DND-41 (cell line): ENCODE measurements around the gene IL10RA.
A peak's percentile ranks its signal among the peaks of the same experiment; 100 is the strongest.

Experiments used
- ATAC-seq: fragments of 200-7000 bp; cut with Tn5 transposase; 3 replicates; pipeline ENCODE4 v1.9.1; 2021; ENCODE audit warnings: low read depth; ENCODE audit not compliant: insufficient read depth
- DNase-seq: peaks from one replicate; pipeline ENCODE4 v3.0.0-alpha.2; 2020
- H2AFZ ChIP-seq: 2 replicates; pipeline ENCODE4 v1.6.0; 2012; ENCODE audit warnings: low read depth, low read length
- H3K27ac ChIP-seq: 2 replicates; pipeline ENCODE4 v1.5.1; 2012; ENCODE audit warnings: low read length, inconsistent platforms
- H3K27me3 ChIP-seq: fragments of 200-600 bp; sonication (generic); 2 replicates; pipeline ENCODE4 v1.6.0; 2012; ENCODE audit warnings: low read length, mild to moderate bottlenecking, inconsistent platforms; ENCODE audit not compliant: insufficient read depth, poor library complexity
- H3K36me3 ChIP-seq: 2 replicates; pipeline ENCODE4 v1.5.1; 2012; ENCODE audit warnings: low read length, inconsistent platforms; ENCODE audit not compliant: insufficient read depth
- H3K4me1 ChIP-seq: 2 replicates; pipeline ENCODE4 v1.5.1; 2012; ENCODE audit warnings: mild to moderate bottlenecking, low read length; ENCODE audit not compliant: insufficient read depth
- H3K4me2 ChIP-seq: 2 replicates; pipeline ENCODE4 v1.6.0; 2012; ENCODE audit warnings: mild to moderate bottlenecking, moderate library complexity, low read length, inconsistent platforms; ENCODE audit not compliant: insufficient read depth
- H3K4me3 ChIP-seq, 2 experiments: fragments of 200-600 bp in 1 of 2; shearing (Covaris generic) in 1 of 2; 2 replicates each; pipeline ENCODE4 v1.5.1; 2012 to 2016; ENCODE audit warnings: inconsistent platforms in 2 of 2, low read length in 2 of 2, mild to moderate bottlenecking in 2 of 2, low read depth in 1 of 2, moderate library complexity in 1 of 2
- H3K79me2 ChIP-seq: 2 replicates; pipeline ENCODE4 v1.6.0; 2012; ENCODE audit warnings: low read length, inconsistent platforms; ENCODE audit not compliant: insufficient read depth
- H3K9ac ChIP-seq: 2 replicates; pipeline ENCODE4 v1.6.0; 2012; ENCODE audit warnings: low read depth, mild to moderate bottlenecking, inconsistent platforms, low read length, moderate library complexity
- H3K9me3 ChIP-seq: 2 replicates; pipeline ENCODE4 v1.5.1; 2012; ENCODE audit warnings: low read length, moderate library complexity, mild to moderate bottlenecking, inconsistent platforms; ENCODE audit not compliant: insufficient read depth, severe bottlenecking
- H4K20me1 ChIP-seq: 2 replicates; pipeline ENCODE4 v1.6.0; 2012; ENCODE audit warnings: low read length; ENCODE audit not compliant: insufficient read depth
- EZH2 ChIP-seq: IDR thresholded peaks from 3 replicates; pipeline ENCODE4 v1.6.1; 2012; ENCODE audit warnings: borderline replicate concordance, low read depth, mild to moderate bottlenecking, moderate library complexity, low read length, inconsistent platforms; ENCODE audit not compliant: severe bottlenecking
- TF ChIP-seq, protein P1 (sequence below): IDR thresholded peaks from 2 replicates; pipeline ENCODE4 v1.5.1; 2012; ENCODE audit warnings: borderline replicate concordance, low read length, moderate library complexity, mild to moderate bottlenecking; ENCODE audit not compliant: poor library complexity, severe bottlenecking; ENCODE audit errors: extremely low read depth

Gene IL10RA

GRCh38 chr11:117953024-117953671 lies 33.0 kb upstream of the IL10RA start:
- H3K27me3 ChIP-seq, result no peaks in the 10 kb centered on the region
- H3K9ac ChIP-seq, result peak overlapping the region; percentile 33
- ATAC-seq (peak; percentile 58), DNase-seq (peak; percentile 75)
- H4K20me1 ChIP-seq, result no peaks in the 10 kb centered on the region
- peak overlapping the region; percentile 53 for H3K4me2 ChIP-seq
- no peak overlapping the region for H2AFZ ChIP-seq
- H3K9me3 ChIP-seq, result no peaks in the 10 kb centered on the region
- H3K79me2 ChIP-seq, result no peaks in the 10 kb centered on the region
- no peaks in the 10 kb centered on the region for H3K36me3 ChIP-seq
- peaks cover 67% of the 10 kb centered on the region for H3K4me1 ChIP-seq
- peak overlapping the region; percentile 88 for H3K27ac ChIP-seq
- TF ChIP-seq, protein P1, sequence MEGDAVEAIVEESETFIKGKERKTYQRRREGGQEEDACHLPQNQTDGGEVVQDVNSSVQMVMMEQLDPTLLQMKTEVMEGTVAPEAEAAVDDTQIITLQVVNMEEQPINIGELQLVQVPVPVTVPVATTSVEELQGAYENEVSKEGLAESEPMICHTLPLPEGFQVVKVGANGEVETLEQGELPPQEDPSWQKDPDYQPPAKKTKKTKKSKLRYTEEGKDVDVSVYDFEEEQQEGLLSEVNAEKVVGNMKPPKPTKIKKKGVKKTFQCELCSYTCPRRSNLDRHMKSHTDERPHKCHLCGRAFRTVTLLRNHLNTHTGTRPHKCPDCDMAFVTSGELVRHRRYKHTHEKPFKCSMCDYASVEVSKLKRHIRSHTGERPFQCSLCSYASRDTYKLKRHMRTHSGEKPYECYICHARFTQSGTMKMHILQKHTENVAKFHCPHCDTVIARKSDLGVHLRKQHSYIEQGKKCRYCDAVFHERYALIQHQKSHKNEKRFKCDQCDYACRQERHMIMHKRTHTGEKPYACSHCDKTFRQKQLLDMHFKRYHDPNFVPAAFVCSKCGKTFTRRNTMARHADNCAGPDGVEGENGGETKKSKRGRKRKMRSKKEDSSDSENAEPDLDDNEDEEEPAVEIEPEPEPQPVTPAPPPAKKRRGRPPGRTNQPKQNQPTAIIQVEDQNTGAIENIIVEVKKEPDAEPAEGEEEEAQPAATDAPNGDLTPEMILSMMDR, result no peak
- no peak for TF ChIP-seq EZH2
- no peak overlapping the region for H3K4me3 ChIP-seq

DNA sequence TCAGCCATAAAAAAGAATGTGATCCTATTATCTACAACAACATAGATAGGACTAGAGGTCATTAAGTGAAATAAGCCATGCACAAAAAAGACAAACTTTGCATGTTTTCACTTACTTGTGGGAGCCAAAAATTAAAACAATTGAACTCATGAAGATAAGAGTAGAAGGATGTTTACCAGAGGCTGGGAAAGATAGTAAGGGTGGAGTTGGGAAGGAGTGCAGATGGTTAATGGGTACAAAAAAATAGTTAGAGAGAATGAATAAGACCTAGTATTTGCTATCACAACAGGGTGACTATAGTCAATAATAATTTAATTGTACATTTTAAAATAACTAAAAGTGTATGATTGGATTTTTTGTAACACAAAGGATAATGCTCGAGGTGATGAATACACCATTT lies 27.2 kb upstream of the IL10RA start:
- no peaks in the 10 kb centered on the region for H3K27me3 ChIP-seq
- H3K9me3 ChIP-seq, result no peaks in the 10 kb centered on the region
- H3K9ac ChIP-seq, result no peak overlapping the region
- no peak overlapping the region for H2AFZ ChIP-seq
- DNase-seq (no peak), ATAC-seq (no peak)
- no peak for TF ChIP-seq EZH2
- TF ChIP-seq, protein P1, result no peak
- no peaks in the 10 kb centered on the region for H3K36me3 ChIP-seq
- H3K79me2 ChIP-seq, result no peaks in the 10 kb centered on the region
- H3K27ac ChIP-seq, result no peak overlapping the region
- peaks cover 9% of the 10 kb centered on the region for H3K4me1 ChIP-seq
- no peak overlapping the region for H3K4me3 ChIP-seq
- no peaks in the 10 kb centered on the region for H4K20me1 ChIP-seq
- H3K4me2 ChIP-seq, result no peak overlapping the region

- peaks cover 2% of the 10 kb centered on the region; the same call in 1 of the 2 replicates for H3K4me1 ChIP-seq
- H2AFZ ChIP-seq, result no peak overlapping the region
- H3K4me3 ChIP-seq, result no peak overlapping the region
- no peak overlapping the region for H3K27ac ChIP-seq
- no peaks in the 10 kb centered on the region for H3K9me3 ChIP-seq
- no peaks in the 10 kb centered on the region for H3K79me2 ChIP-seq
- no peak overlapping the region for H3K9ac ChIP-seq
- H3K36me3 ChIP-seq, result no peaks in the 10 kb centered on the region
- H4K20me1 ChIP-seq, result no peaks in the 10 kb centered on the region
- H3K4me2 ChIP-seq, result no peak overlapping the region
- DNase-seq (no peak), ATAC-seq (no peak)
- TF ChIP-seq, protein P1, result no peak
- TF ChIP-seq EZH2, result no peak
- no peaks in the 10 kb centered on the region for H3K27me3 ChIP-seq
Measured at GRCh38 chr11:117959438-117960149, 26.6 kb upstream of the IL10RA start.
